ENCODE results near the gene ZHX3. TPM values are rescaled to one million over a fixed set of nuclear protein-coding genes. Genes with fewer than 3 reads are reported as not detected.

ZHX3 gene
- total and polyA plus RNA-seq, 2 of the 13 experiments (the other 11 are each of a cell fraction or from before 2014, with no cell fraction given): 8.4 to 11.7 TPM

GRCh38 chr20:41261790-41262717 lies 55.5 kb downstream of the ZHX3 start:
- TF ChIP-seq ZNF451 (CRISPR knock-in tag; IDR thresholded peaks at IDR 0.05) (no peak), ZNF234 (CRISPR knock-in tag; conservative IDR thresholded peaks at IDR 0.05) (no peak)
- H3K4me1 ChIP-seq (ENCODE audit: insufficient read depth, low read length): peaks cover 5% of the 10 kb centered on the region; the same call in 1 of the 2 replicates
- POLR2A ChIA-PET: no interaction called here
- H3K4me3 ChIP-seq (replicated peaks in 1 of 3; ENCODE audit: insufficient read depth in 1 of 3, low read depth in 2 of 3, low read length in 3 of 3): no peak overlapping the region
- no TSS peak for BruUV-seq (replicated peaks)
- no peak overlapping the region for H2AFZ ChIP-seq (ENCODE audit: low read length)
- H3K9ac ChIP-seq (ENCODE audit: insufficient read depth, low read depth, low read length): no peak overlapping the region
- H3K79me2 ChIP-seq (ENCODE audit: insufficient read depth, low read length): no peaks in the 10 kb centered on the region
- no peaks in the 10 kb centered on the region for H3K27me3 ChIP-seq (ENCODE audit: control insufficient read depth in 1 of 2, insufficient read depth in 2 of 2, low read length in 2 of 2)
- H3K36me3 ChIP-seq (replicated peaks in 1 of 2; ENCODE audit: control insufficient read depth in 1 of 2, insufficient read depth in 2 of 2, low read length in 2 of 2): no peaks in the 10 kb centered on the region
- no peak for FAIRE-seq
- H3K9me3 ChIP-seq (ENCODE audit: low read length): no peaks in the 10 kb centered on the region
- H3K4me2 ChIP-seq (ENCODE audit: low read depth, low read length): no peak overlapping the region
- WGBS (ENCODE audit: low lambda C conversion rate): 74% methylated on average over 2 of the region's 2 CpGs
- no peak for DNase-seq (ENCODE audit: low spot score)
- intact Hi-C loops (cut with micrococcal nuclease; ENCODE audit: unreplicated experiment) (no loop called here), in situ Hi-C loops (cut with HindIII; ENCODE audit: extremely low pct_ligation_motif_present, low pct_unique_long_range_greater_than_20kb) (no loop called here)
- no peak for ATAC-seq
- H4K20me1 ChIP-seq (ENCODE audit: insufficient read depth, low read length): no peaks in the 10 kb centered on the region
- H3K27ac ChIP-seq (ENCODE audit: extremely low read length, insufficient read depth, low read length): no peak overlapping the region
- CTCF ChIA-PET (ENCODE audit: low intra/inter-chr PET ratio, low total read pairs): no interaction called here

DNA sequence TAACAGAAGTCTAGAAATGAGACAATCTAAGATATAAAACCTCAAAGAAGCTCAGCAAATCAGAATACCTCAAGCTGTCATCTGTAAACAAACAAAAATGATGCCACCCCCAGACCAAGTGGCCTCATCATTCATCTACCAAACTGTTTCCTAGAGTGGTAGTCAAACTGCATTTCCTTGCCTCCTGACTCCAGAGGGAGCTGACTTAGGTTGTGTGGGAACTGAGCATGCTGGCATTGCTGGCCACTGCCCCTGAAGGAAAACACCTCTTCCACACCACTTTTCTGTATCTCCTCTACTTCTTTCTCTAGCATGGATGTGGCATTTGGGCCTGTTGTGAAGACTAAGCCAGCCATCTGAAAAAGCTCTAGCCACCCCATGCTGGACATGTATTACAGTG lies 56.3 kb downstream of the ZHX3 start:
- H3K9ac ChIP-seq (ENCODE audit: insufficient read depth, low read depth, low read length): no peak overlapping the region
- ChIA-PET POLR2A (no interaction called here), CTCF (ENCODE audit: low intra/inter-chr PET ratio, low total read pairs) (no interaction called here)
- H2AFZ ChIP-seq (ENCODE audit: low read length): no peak overlapping the region
- in situ Hi-C loops (cut with HindIII; ENCODE audit: extremely low pct_ligation_motif_present, low pct_unique_long_range_greater_than_20kb) (no loop called here), intact Hi-C loops (cut with micrococcal nuclease; ENCODE audit: unreplicated experiment) (no loop called here)
- H3K4me1 ChIP-seq (ENCODE audit: insufficient read depth, low read length): peaks cover 5% of the 10 kb centered on the region; the same call in 1 of the 2 replicates
- no peaks in the 10 kb centered on the region for H3K27me3 ChIP-seq (ENCODE audit: control insufficient read depth in 1 of 2, insufficient read depth in 2 of 2, low read length in 2 of 2)
- no peaks in the 10 kb centered on the region for H3K36me3 ChIP-seq (replicated peaks in 1 of 2; ENCODE audit: control insufficient read depth in 1 of 2, insufficient read depth in 2 of 2, low read length in 2 of 2)
- no TSS peak for BruUV-seq (replicated peaks)
- H3K4me2 ChIP-seq (ENCODE audit: low read depth, low read length): no peak overlapping the region
- H4K20me1 ChIP-seq (ENCODE audit: insufficient read depth, low read length): no peaks in the 10 kb centered on the region
- DNase-seq (ENCODE audit: low spot score) (no peak), FAIRE-seq (no peak), ATAC-seq (peak; percentile 52; the same call in 2 of the 3 replicates)
- no peaks in the 10 kb centered on the region for H3K79me2 ChIP-seq (ENCODE audit: insufficient read depth, low read length)
- H3K27ac ChIP-seq (ENCODE audit: extremely low read length, insufficient read depth, low read length): no peak overlapping the region
- no peaks in the 10 kb centered on the region for H3K9me3 ChIP-seq (ENCODE audit: low read length)
- H3K4me3 ChIP-seq (replicated peaks in 1 of 3; ENCODE audit: insufficient read depth in 1 of 3, low read depth in 2 of 3, low read length in 3 of 3): no peak overlapping the region
- TF ChIP-seq MTF2 (CRISPR knock-in tag; IDR thresholded peaks at IDR 0.05; ENCODE audit: borderline replicate concordance) (no peak), TRIM22 (IDR thresholded peaks at IDR 0.05) (no peak), ZBTB14 (CRISPR knock-in tag; IDR thresholded peaks at IDR 0.05) (no peak), ZNF7 (CRISPR knock-in tag; IDR thresholded peaks at IDR 0.05) (no peak), TBX2 (CRISPR knock-in tag; IDR thresholded peaks at IDR 0.05; ENCODE audit: borderline replicate concordance) (no peak), KDM2A (CRISPR knock-in tag; IDR thresholded peaks at IDR 0.05; ENCODE audit: borderline replicate concordance, low read depth) (no peak), ZNF629 (CRISPR knock-in tag; conservative IDR thresholded peaks at IDR 0.05) (no peak), ATF1 (CRISPR knock-in tag; IDR thresholded peaks at IDR 0.05) (no peak), MAFK (conservative IDR thresholded peaks at IDR 0.05 in 1 of 2, IDR thresholded peaks at IDR 0.05 in 1 of 2; ENCODE audit: low read length in 2 of 2) (no peak), ZNF567 (CRISPR knock-in tag; IDR thresholded peaks at IDR 0.05; ENCODE audit: borderline replicate concordance) (no peak)
- TF ChIP-seq, protein P1, sequence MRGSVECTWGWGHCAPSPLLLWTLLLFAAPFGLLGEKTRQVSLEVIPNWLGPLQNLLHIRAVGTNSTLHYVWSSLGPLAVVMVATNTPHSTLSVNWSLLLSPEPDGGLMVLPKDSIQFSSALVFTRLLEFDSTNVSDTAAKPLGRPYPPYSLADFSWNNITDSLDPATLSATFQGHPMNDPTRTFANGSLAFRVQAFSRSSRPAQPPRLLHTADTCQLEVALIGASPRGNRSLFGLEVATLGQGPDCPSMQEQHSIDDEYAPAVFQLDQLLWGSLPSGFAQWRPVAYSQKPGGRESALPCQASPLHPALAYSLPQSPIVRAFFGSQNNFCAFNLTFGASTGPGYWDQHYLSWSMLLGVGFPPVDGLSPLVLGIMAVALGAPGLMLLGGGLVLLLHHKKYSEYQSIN (CRISPR knock-in tag; IDR thresholded peaks at IDR 0.05; ENCODE audit: borderline replicate concordance): no peak
